ENCODE data around the gene OOEP. TPM values are rescaled to one million over a fixed set of nuclear protein-coding genes. Genes with fewer than 3 reads are reported as not detected.
A peak's percentile ranks its signal among the peaks of the same experiment; 100 is the strongest.

The OOEP gene
- polyA plus RNA-seq, 3 donors, result not detected

- Histone ChIP-seq H3K36me3 (replicated peaks in 1 of 2; ENCODE audit: control insufficient read depth in 1 of 2, insufficient read depth in 2 of 2, low read length in 2 of 2) (no peaks in the 10 kb centered on the region), H3K79me2 (ENCODE audit: insufficient read depth, low read length) (no peaks in the 10 kb centered on the region), H3K9me3 (replicated peaks in 1 of 2; ENCODE audit: control insufficient read depth in 1 of 2, insufficient read depth in 1 of 2, low read length in 2 of 2) (peaks cover 4 to 9% of the 10 kb centered on the region in 2 donors), H3K27me3 (ENCODE audit: control insufficient read depth in 2 of 2, insufficient read depth in 2 of 2, low read length in 2 of 2) (peaks cover 27 to 46% of the 10 kb centered on the region in 2 donors), H3K4me2 (replicated peaks; ENCODE audit: extremely low read depth, low read length, poor library complexity, severe bottlenecking) (no peak overlapping the region), H4K20me1 (ENCODE audit: insufficient read depth, low read length) (no peaks in the 10 kb centered on the region), H3K4me1 (ENCODE audit: control insufficient read depth in 1 of 2, insufficient read depth in 2 of 2, low read length in 2 of 2) (no peaks in the 10 kb centered on the region), H2AFZ (ENCODE audit: insufficient read depth, low read depth, low read length, poor library complexity, severe bottlenecking) (no peak overlapping the region), H3K4me3 (replicated peaks in 1 of 3; ENCODE audit: low read depth in 2 of 3, low read length in 3 of 3) (no peak overlapping the region), H3K9ac (ENCODE audit: insufficient read depth, low read length, poor library complexity, severe bottlenecking) (no peak overlapping the region), H3K27ac (ENCODE audit: low read depth in 1 of 2, low read length in 2 of 2) (no peak overlapping the region)
- peaks cover 43 to 45% (median 44%) of the 10 kb centered on the region in 3 donors for H3K27me3 Mint-ChIP-seq (ENCODE audit: low read depth in 3 of 3)
- no peaks in the 10 kb centered on the region for H3K4me1 Mint-ChIP-seq
- TF ChIP-seq CTCF (IDR thresholded peaks at IDR 0.05), result no peak
- H3K36me3 Mint-ChIP-seq, result no peaks in the 10 kb centered on the region
- WGBS (ENCODE audit: insufficient coverage), result 43% methylated on average over 15 of the region's 33 CpGs
- peak overlapping the region in 1 of 2 donors; percentile 35 for H3K4me3 Mint-ChIP-seq
- peaks cover 0 to 15% (median 9%) of the 10 kb centered on the region in 7 donors for H3K9me3 Mint-ChIP-seq
- intact Hi-C loops (cut with micrococcal nuclease), result no loop called here
- DNase-seq, result no peak
- no peak overlapping the region for H3K27ac Mint-ChIP-seq
Measured at GRCh38 chr6:73348550-73349204, 21.0 kb downstream of the OOEP start.

- Mint-ChIP-seq H3K27ac (no peak overlapping the region), H3K27me3 (ENCODE audit: low read depth in 3 of 3) (peaks cover 13 to 19% (median 17%) of the 10 kb centered on the region in 3 donors)
- no peak for TF ChIP-seq CTCF (IDR thresholded peaks at IDR 0.05)
Measured at GRCh38 chr6:73343164-73343563, 26.5 kb downstream of the OOEP start.

More at GRCh38 chr6:73343164-73343563, 26.5 kb downstream of the OOEP start:
- no peak overlapping the region for H3K9ac ChIP-seq (ENCODE audit: insufficient read depth, low read length, poor library complexity, severe bottlenecking)
- no peaks in the 10 kb centered on the region for H3K36me3 ChIP-seq (replicated peaks in 1 of 2; ENCODE audit: control insufficient read depth in 1 of 2, insufficient read depth in 2 of 2, low read length in 2 of 2)
- H4K20me1 ChIP-seq (ENCODE audit: insufficient read depth, low read length), result no peaks in the 10 kb centered on the region
- H2AFZ ChIP-seq (ENCODE audit: insufficient read depth, low read depth, low read length, poor library complexity, severe bottlenecking), result no peak overlapping the region
- no peaks in the 10 kb centered on the region for H3K4me1 ChIP-seq (ENCODE audit: control insufficient read depth in 1 of 2, insufficient read depth in 2 of 2, low read length in 2 of 2)
- peaks cover 0 to 2% of the 10 kb centered on the region in 2 donors for H3K9me3 ChIP-seq (replicated peaks in 1 of 2; ENCODE audit: control insufficient read depth in 1 of 2, insufficient read depth in 1 of 2, low read length in 2 of 2)
- H3K36me3 Mint-ChIP-seq, result no peaks in the 10 kb centered on the region
- no peak overlapping the region for H3K4me3 ChIP-seq (replicated peaks in 1 of 3; ENCODE audit: low read depth in 2 of 3, low read length in 3 of 3)
- H3K4me3 Mint-ChIP-seq, result no peak overlapping the region
- no peak overlapping the region for H3K27ac ChIP-seq (ENCODE audit: low read depth in 1 of 2, low read length in 2 of 2)
- H3K79me2 ChIP-seq (ENCODE audit: insufficient read depth, low read length), result no peaks in the 10 kb centered on the region
- no peak overlapping the region for H3K4me2 ChIP-seq (replicated peaks; ENCODE audit: extremely low read depth, low read length, poor library complexity, severe bottlenecking)
- intact Hi-C loops (cut with micrococcal nuclease), result no loop called here
- no peak for DNase-seq
- no peaks in the 10 kb centered on the region for H3K4me1 Mint-ChIP-seq
- H3K9me3 Mint-ChIP-seq, result peaks cover 0 to 4% (median 2%) of the 10 kb centered on the region in 7 donors
- H3K27me3 ChIP-seq (ENCODE audit: control insufficient read depth in 2 of 2, insufficient read depth in 2 of 2, low read length in 2 of 2), result peaks cover 6 to 15% of the 10 kb centered on the region in 2 donors

Measured in CD14-positive monocyte (primary cell).